22Rv1 (cell line): ENCODE data around the gene GARRE1.
"Not testable (repeated sequence)": the region's sequence is repeated elsewhere in the genome, so short reads cannot be mapped to it uniquely, and the experiment has no call there.

ENCODE experiments used
- CTCF ChIP-seq: fragments of 450-650 bp; IDR thresholded peaks from 2 replicates; pipeline ENCODE4 v1.5.1; 2017; ENCODE audit warnings: mild to moderate bottlenecking
- ZFX ChIP-seq: fragments of 450-650 bp; IDR thresholded peaks from 2 replicates; pipeline ENCODE4 v1.6.1; 2017; ENCODE audit warnings: antibody characterized with exemption, borderline replicate concordance

DNA sequence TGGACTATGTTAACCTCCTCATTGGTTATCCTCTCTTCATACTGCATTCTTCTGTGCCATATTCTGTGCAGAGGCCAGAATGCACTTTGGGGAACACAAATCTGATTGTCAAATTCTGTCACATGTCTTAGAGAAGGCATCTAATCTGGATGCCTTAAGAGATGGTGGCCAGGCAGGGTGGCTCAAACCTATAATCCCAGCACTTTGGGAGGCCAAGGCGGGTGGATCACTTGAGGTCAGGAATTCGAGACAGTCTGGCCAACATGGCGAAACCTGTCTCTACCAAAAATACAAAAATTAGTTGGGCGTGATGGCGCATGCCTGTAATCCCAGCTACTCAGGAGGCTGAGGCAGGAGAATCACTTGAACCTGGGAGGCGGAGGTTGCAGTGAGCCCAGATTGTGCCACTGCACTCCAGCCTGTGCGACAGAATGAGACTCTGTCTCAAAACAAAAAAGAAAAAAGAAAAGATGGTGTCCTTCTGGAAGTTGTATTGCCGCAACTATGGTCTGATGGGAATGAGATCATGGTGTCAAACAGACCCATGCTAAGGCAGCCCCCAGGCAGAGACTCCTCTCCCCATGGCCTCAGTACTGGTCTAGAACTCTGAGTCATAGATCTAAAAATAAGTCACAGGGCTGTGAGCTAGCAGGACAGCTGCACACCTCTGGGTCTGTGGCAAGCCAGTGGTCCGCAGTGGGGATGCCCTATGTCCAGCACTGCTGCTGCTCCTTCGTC, 11.0 kb upstream of the GARRE1 start:
- not testable (repeated sequence) for TF ChIP-seq CTCF, ZFX
